Transverse colon (tissue), 4 donors: Measurements from ENCODE around the gene TGM3.

Experiments
- POLR2A ChIP-seq: fragments of 450-650 bp; IDR thresholded peaks from one replicate; pipeline ENCODE4 v1.6.1; 2016; ENCODE audit warnings: antibody characterized with exemption, mild to moderate bottlenecking, moderate library complexity
- POLR2AphosphoS5 ChIP-seq, 3 donors: sonication (generic); formaldehyde crosslinking; IDR thresholded peaks; one replicate each; pipeline ENCODE4 v1.6.1; 2016; ENCODE audit warnings: antibody characterized with exemption in 3 of 3
- TF ChIP-seq, protein P1 (sequence below), 5 experiments: fragments of 200-600 bp in 3 of 5; fragments of 450-650 bp in 2 of 5; sonication (generic) in 3 of 5; IDR thresholded peaks; 1 replicate in 2 of 5; 2 replicates in 3 of 5; pipeline ENCODE4 v1.5.1; 2016 to 2017; ENCODE audit warnings: antibody characterized with exemption in 5 of 5, inconsistent platforms in 3 of 5, mild to moderate bottlenecking in 2 of 5, moderate library complexity in 1 of 5

DNA sequence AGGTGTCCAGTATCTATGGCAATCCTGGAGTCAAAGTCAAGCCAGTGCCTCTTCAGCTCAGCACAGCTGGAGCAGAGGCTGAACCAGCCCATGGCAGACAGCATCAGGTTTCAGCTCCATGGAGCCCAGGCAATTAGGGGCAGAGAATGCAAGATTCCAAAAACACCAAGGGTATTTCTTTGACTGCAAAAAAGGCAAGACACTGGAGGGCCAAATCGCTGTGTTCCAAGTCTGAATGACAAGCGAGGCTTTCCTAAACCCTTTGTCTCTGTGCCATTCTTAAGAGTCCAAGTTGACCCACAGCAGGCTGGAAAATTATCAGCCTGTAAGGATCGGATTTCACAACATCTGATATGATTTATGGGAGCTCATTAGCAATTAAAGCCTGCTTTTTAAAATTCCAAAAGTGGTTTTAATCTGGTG lies 49.7 kb upstream of the TGM3 start:
- TF ChIP-seq, protein P1, sequence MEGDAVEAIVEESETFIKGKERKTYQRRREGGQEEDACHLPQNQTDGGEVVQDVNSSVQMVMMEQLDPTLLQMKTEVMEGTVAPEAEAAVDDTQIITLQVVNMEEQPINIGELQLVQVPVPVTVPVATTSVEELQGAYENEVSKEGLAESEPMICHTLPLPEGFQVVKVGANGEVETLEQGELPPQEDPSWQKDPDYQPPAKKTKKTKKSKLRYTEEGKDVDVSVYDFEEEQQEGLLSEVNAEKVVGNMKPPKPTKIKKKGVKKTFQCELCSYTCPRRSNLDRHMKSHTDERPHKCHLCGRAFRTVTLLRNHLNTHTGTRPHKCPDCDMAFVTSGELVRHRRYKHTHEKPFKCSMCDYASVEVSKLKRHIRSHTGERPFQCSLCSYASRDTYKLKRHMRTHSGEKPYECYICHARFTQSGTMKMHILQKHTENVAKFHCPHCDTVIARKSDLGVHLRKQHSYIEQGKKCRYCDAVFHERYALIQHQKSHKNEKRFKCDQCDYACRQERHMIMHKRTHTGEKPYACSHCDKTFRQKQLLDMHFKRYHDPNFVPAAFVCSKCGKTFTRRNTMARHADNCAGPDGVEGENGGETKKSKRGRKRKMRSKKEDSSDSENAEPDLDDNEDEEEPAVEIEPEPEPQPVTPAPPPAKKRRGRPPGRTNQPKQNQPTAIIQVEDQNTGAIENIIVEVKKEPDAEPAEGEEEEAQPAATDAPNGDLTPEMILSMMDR (IDR thresholded peaks at IDR 0.05), result no peak
- TF ChIP-seq POLR2AphosphoS5 (IDR thresholded peaks at IDR 0.05) (no peak), POLR2A (no peak)
